Stimulated activated CD4-positive, alpha-beta T cell treated with anti-CD3 and anti-CD28 coated beads, TNF-alpha, amount 100 ng/mL, for 48 hours (primary cell): ENCODE results near the gene ACSL5.
"Not testable (repeated sequence)": the region's sequence is repeated elsewhere in the genome, so short reads cannot be mapped to it uniquely, and the experiment has no call there.

Experiments used
- DNase-seq, 3 donors: peaks; one replicate each; pipeline ENCODE4 v3.0.0-alpha.2; 2020; ENCODE audit warnings: low read depth in 3 of 3

Gene ACSL5

GRCh38 chr10:112349521-112350085 is 24.3 kb upstream of the ACSL5 start:
- no peak for DNase-seq

DNA sequence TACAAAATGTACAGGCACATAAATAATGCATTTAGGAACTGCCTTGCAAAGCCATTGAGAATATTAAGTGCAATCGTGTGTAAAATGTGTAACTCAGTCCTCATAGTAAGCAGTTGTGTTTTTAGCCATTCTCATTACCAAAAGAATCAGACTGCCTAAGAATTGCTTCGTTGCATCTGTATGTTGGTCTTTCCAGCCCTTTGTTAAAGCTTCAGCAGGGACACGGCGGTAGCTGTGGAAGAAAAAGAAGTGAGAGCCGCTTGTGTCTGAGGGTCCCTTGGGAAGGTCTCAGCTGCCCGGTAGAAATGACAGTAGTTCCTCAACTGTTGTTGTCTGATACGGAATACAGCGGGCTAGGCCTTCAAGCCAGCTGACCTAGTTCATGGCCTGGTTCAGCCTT is 22.8 kb upstream of the ACSL5 start:
- DNase-seq = no peak

DNA sequence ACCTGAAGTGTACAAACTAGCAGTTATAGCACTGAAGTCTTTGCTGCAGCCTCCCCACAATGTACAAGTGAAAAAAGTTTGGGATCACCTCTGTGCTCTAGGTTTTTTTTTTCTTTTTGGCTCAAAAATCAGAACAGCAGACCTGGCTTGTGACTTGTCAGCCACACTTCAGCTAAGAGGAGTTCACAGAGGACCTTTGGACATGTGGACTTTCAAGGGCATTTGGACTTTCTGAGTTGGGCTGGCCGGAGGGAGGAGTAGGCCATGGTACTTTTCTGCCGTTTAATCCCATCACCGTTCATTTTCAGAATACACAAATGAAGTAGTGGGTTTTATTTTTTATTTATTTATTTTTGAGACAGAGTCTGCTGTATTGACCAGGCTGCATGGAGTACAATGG is 21.9 kb upstream of the ACSL5 start:
- DNase-seq = no peak

- DNase-seq = no peak
These were observed 20.9 kb upstream of the ACSL5 start for GRCh38 chr10:112353046-112353445.

DNA sequence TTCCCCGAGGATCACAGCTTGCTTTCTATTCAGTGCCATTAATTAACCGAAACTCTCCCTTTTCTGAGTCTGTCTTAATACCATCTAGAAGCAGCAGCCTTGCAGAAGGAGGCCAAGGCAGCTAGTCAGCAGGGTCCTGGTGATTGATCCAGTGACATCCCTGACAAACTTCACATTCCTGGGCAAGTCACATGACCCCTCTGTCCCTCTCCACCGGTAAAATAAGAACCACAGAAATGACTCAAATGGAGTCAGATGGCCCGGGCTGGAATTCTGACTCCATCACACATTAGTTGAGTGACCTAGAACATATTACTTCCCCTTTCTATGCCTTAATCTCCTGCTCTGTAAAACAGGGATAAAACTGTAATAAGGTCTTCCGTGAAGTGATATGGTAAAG is 17.2 kb upstream of the ACSL5 start:
- DNase-seq = no peak

DNA sequence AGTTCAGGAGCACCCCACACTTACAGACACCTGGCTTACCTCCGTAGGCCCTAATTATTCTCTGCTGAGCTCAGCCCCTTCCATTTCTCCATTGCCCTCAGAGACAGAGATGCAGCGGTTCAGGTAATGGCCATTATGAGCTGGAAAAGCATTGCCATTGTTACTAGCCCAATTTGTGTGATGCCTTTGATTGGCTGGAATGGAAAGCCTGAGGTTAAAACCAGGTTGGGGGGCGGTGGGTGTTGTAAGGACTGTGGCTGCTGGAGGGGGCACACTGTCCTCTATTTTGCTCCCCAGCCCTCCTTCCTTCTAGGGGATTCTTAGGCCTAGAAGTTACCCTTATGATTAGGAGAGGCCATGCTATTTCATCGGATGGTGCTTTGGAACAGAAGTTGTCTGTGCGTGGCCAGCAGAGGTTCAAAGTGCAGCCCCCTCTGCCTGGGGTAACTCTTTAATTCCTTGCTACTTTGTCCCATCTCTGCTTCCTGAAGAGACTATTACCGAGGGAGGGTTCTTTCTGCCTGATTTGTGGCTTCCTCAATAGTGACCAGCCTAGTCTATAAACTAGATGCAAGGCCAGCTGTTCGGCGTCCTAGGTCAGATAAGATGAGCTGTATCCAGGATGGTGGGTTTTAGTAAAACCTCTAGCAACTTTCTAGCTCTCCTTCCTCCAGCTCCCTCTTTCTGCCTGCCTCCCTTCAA is 14.2 kb upstream of the ACSL5 start:
- no peak for DNase-seq

- DNase-seq = no peak
These were observed 13.3 kb upstream of the ACSL5 start for GRCh38 chr10:112360308-112361270.

- no peak for DNase-seq
These were observed 11.8 kb upstream of the ACSL5 start for GRCh38 chr10:112361951-112362751.

DNA sequence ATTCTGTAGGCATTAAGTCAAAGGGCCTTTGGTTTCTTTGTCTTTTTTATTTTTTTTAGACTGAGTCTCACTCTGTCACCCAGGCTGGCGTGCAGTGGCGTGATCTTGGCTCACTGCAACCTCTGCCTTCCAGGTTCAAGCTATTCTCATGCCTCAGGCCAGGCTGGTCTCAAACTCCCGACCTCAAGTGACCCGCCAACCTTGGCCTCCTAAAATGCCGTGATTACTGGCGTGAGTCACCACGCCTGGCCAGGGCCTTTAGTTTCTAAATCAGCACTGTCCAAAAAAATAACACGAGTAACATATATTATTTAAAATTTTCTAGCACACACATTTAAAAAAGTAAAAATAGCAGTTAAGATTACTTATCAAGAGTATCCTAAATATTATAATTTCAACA is 11.1 kb upstream of the ACSL5 start:
- DNase-seq = no peak

- no peak for DNase-seq
These were observed 9.9 kb upstream of the ACSL5 start for GRCh38 chr10:112363696-112364688.

DNA sequence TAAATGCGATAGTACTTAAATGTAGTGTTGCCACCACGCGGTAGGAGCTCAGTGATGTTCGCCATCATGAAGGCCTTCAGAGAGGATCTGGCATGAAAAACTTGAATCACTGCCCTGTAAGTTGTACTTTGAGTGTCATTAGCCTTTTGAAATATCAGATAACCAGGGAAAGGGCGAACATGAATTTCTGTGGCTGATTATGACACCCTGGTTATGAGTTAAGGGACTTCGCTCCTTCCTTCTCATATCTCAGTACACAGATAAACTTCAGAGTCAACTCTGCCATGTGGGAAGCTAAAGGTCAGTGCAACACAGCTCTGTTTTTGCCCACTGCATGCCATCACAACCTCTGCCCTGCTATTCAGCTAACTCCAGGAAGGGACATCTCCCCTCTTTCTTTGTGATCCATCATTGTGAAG is 8.9 kb upstream of the ACSL5 start:
- DNase-seq = no peak

GRCh38 chr10:112365451-112365850 is 8.5 kb upstream of the ACSL5 start:
- DNase-seq = no peak

DNA sequence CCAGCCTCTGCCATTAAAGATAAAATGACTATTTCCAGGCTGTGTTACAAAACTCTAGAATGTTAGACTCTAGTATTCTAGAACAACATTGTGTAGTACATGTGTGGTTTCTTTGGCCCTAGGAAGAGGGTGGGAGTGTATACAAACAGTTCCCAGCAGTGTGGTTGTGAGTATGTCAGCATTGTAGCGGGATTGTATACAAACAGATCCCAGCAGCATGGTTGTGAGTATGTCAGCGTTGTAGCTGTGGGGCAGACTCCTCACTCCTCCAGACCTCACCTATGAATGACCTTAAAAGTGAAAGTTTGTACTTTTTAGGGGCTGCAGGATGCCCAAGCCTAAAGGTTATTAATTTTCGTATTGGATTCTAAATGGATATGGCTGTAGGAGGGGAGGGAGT is 6.9 kb upstream of the ACSL5 start:
- no peak for DNase-seq

DNA sequence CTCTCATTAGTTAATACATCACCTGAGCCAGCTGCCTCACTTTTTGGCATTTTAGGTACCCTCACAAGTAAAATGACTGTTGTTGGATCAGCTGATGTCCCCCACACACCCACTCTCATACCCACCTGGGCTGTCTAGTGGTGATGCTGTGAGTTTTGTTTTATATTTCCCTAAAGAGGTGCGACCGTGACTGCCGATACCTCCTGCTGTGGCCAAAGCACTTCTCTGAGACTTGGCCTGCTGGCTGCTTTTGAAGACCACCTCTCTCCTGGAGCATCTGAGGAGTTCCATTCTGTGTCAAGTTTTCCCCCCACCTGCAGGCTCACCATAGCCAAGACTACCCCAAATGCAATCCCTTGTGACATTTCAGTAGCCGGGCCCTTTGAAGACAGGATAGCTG is 6.4 kb upstream of the ACSL5 start:
- no peak for DNase-seq

DNA sequence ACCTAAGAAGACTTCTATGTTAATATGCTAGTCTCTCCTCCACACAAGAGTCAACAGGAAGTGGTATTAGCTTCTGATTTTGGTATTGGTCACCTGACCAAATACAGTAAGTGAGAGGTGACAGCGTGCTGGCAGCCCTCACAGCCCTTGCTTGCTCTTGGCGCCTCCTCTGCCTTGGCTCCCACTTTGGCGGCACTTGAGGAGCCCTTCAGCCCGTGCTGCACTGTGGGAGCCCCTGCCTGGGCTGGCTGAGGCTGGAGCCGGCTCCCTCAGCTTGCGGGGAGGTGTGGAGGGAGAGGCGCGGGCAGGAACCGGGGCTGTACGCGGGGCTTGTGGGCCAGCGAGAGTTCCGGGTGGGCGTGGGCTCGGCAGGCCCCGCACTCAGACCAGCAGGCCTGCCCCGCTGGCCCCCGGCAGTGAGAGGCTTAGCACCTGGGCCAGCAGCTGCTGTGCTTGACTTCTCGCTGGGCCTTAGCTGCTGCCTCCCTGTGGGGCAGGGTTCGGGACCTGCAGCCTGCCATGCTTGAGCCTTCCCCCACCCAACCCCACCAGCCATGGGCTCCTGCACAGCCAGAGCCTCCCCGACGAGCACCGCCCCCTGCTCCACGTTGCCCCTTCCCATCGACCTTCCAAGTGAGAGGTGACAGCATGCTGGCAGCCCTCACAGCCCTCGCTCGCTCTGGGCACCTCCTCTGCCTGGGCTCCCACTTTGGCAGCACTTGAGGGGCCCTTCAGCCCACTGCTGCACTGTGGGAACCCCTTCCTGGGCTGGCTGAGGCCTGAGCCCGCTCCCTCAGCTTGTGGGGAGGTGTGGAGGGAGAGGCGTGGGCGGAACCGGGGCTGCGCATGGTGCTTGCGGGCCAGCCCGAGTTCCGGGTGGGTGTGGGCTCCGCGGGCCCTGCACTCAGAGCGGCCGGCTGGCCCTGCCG is 4.2 kb upstream of the ACSL5 start:
- DNase-seq = no peak

- DNase-seq = no peak
These were observed 3.5 kb upstream of the ACSL5 start for GRCh38 chr10:112370424-112370819.

DNA sequence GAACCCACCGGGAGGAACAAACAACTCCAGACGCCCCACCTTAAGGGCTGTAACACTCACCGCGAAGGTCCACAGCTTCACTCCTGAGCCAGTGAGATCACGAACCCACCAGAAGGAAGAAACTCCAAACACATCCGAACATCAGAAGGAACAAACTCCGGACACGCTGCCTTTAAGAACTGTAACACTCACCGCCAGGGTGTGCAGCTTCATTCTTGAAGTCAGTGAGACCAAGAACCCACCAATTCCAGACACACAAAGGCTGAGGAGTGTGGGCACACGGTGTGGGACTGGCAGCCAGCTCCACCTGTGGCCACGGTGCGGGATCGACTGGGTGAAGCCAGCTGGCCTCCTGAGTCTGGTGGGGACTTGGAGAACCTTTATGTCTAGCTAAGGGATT is 2.6 kb upstream of the ACSL5 start:
- not testable (repeated sequence) for DNase-seq

- not testable (repeated sequence) for DNase-seq
These were observed 1.6 kb upstream of the ACSL5 start for GRCh38 chr10:112372182-112372810.
